Left cardiac atrium (tissue), 4 donors: ENCODE results near the gene PACRG. TPM values are rescaled to one million over a fixed set of nuclear protein-coding genes. Genes with fewer than 3 reads are reported as not detected.

Source experiments
- ATAC-seq, 2 donors: fragments of 200-7000 bp; cut with Tn5 transposase; one replicate each; pipeline ENCODE4 v1.9.1; 2020; ENCODE audit warnings: mild to moderate bottlenecking in 2 of 2, moderate library complexity in 2 of 2
- DNase-seq: peaks from one replicate; pipeline ENCODE4 v3.0.0-alpha.2; 2020
- intact Hi-C, 2 donors: fragments of 100-400 bp; cut with DNase I; formaldehyde crosslinking; loops; one replicate each; pipeline versions ENCODE4 v1.14.1 to v1.15.1; 2022 to 2023
- total RNA-seq, 2 donors: library from RNA; stranded (reverse); fragmentation: NEBNext Ultra II Directional; extraction: Animal tissue kit (Norgen Biotek cat#: 25700); gene quantifications; one replicate each; pipeline ENCODE4 v1.2.1, GENCODE V29; 2021
- donor health status: DM: no; HTN: yes; CAD: no.
- donor health status: DM: no; HTN: yes; CAD: no; lungs with severe emphysema.
- donor health status: DM: yes; HTN: yes; CAD: no.
- donor health status: Dilated cardiomyopathy.

Gene PACRG
- total RNA-seq, 2 donors from 2014 or later, result 3.2 to 4.5 TPM

DNA sequence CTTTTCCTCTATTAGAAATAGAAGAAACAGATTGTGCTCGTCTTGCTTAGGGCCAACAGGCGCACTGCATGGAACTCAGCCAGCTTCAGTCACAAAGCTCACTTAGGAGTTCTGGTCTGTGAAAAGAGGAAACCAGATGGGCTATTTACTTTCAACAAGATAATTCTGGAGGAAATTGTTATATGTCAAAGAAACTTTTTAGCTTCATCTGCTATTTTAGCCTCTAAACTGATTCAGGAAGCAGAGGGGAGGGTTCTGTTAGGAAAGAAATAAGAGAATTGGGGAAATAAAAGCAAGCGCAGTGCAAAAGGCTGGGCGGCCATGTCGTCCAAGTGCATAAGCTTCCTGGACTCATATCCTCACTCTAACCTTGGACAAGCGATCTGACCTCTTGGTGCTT, 21.5 kb upstream of the PACRG start:
- ATAC-seq, result peak; percentile 81 to 91
- DNase-seq, result peak; percentile 79
- intact Hi-C loops, result no loop called here

DNA sequence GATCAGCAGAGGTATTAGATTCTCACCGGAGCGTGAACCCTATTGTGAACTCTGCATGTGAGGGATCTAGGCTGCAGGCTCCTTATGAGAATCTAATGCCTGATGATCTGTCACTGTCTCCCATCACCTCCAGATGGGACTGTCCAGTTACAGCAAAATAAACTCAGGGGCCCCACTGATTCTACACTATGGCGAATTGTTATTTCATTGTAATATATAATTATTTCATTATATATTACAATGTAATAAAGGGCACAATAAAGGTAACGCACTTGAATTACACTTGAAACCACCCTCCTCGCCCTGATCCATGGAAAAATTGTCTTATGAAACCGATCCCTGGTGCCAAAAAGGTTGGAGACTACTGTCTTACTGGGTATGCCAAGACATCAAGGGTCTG, 18.8 kb upstream of the PACRG start:
- DNase-seq (no peak), ATAC-seq (no peak)
- intact Hi-C loops, result no loop called here

GRCh38 chr6:162709431-162709830, 18.3 kb upstream of the PACRG start:
- intact Hi-C loops, result no loop called here
- DNase-seq, result no peak
- no peak for ATAC-seq

DNA sequence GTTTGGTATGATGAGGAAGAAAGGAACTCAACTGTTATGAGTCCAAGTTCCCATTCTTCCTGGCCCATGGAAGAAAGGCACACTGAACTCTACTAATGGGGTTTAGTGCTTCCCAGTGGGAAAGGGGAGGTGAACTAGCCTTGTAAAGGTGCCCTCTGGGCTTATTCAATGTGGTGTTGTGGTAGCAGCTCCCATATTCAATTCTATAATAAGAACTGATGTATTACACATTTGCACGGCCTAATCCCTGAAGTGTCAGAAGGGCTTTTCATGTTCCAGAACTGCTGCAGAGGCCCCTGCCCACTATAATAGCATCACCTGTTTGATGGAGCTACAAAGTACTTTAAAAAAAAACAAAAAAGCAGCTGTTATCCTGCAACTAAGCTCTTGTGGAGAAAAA, 17.4 kb upstream of the PACRG start:
- intact Hi-C loops, result no loop called here
- no peak for DNase-seq
- no peak for ATAC-seq

DNA sequence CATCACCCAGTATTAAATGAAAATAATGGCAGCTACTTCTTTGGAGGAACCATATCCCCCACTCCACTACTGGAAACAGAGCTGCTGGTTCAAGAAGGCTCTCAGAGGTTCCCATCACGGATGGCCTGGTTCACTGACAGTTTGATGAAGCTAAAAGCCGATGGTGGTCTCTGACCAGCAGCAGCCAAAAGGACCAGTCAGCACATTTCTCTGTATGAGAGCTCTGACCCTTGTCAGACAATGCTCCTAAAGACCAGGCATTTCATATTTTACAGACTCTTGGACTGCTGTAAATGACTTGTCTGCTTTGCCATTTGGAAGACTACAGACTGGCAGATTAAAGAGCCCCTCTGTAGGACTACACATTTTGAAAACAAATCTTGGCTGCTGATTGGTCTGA, 16.8 kb upstream of the PACRG start:
- DNase-seq, result no peak
- intact Hi-C loops, result no loop called here
- no peak for ATAC-seq

- peak in 1 of 2 donors; percentile 63 for ATAC-seq
- intact Hi-C loops, result no loop called here
Observed at GRCh38 chr6:162711376-162711775, 16.4 kb upstream of the PACRG start.

GRCh38 chr6:162712694-162713093, 15.1 kb upstream of the PACRG start:
- intact Hi-C loops, result no loop called here
- no peak for DNase-seq
- ATAC-seq, result no peak

More at GRCh38 chr6:162711376-162711775, 16.4 kb upstream of the PACRG start:
- no peak for DNase-seq

- intact Hi-C loops, result no loop called here
- DNase-seq, result no peak
Observed at GRCh38 chr6:162713974-162714780, 13.6 kb upstream of the PACRG start.

GRCh38 chr6:162715601-162716000, 12.2 kb upstream of the PACRG start:
- ATAC-seq, result no peak

More at GRCh38 chr6:162713974-162714780, 13.6 kb upstream of the PACRG start:
- ATAC-seq, result no peak

GRCh38 chr6:162719528-162719927, 8.2 kb upstream of the PACRG start:
- no peak for ATAC-seq
- no peak for DNase-seq
- intact Hi-C loops, result no loop called here

More at GRCh38 chr6:162715601-162716000, 12.2 kb upstream of the PACRG start:
- intact Hi-C loops, result no loop called here
- DNase-seq, result no peak

- intact Hi-C loops, result loop anchor here in 1 of 2 donors (10.0 kb wide), 1 partner anchor 537 kb away; no protein-coding TSS in a partner anchor
- DNase-seq, result no peak
- ATAC-seq, result peak in 1 of 2 donors; percentile 18
Observed at GRCh38 chr6:162721404-162721687, 6.4 kb upstream of the PACRG start.

DNA sequence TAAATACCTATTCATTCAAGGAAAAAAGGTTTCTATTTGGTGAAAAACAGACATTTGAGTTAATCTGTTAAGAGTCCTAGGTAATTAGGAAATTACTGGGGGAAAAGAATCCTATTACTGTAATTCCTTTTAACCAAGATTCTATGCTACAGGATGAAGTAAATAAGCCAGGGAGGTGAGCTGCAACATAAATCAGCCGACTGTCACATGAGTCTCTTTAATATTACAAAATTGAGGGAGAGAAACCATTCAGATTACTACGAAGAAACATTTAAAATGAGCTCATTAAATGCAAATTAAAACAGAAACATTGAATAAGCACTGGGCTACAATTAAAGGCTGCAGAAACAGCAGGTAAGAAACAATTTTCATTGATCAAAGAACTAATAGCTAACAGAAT, 5.5 kb upstream of the PACRG start:
- DNase-seq, result no peak
- intact Hi-C loops, result loop anchor here in 1 of 2 donors (10.0 kb wide), 1 partner anchor 537 kb away; no protein-coding TSS in a partner anchor
- no peak for ATAC-seq

DNA sequence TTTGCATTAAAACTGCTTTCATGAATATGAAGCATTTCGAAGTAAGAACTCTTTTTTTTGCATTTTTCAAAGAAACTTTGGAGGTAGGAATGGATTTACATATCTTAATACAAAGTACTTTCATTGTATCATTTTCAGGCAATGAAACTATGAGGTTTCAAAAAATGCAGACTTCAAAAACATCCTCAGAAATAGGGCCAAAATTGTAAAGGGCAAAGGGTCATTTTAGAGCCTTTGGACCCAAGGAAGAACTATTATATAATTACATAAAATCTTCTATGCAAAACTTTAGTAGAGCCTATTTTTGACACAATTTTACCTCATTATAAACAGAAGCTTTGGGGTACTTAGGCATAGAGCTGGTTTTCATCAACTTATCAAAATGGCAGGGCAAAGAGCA, 5.1 kb upstream of the PACRG start:
- DNase-seq (no peak), ATAC-seq (no peak)
- intact Hi-C loops, result loop anchor here in 1 of 2 donors (10.0 kb wide), 1 partner anchor 538 kb away; no protein-coding TSS in a partner anchor

GRCh38 chr6:162726947-162727321, 840 bp upstream of the PACRG start:
- no peak for DNase-seq
- peak; percentile 13 to 33 for ATAC-seq
- intact Hi-C loops, result loop anchor here in 1 of 2 donors (10.0 kb wide), 1 partner anchor 542 kb away; no protein-coding TSS in a partner anchor

GRCh38 chr6:162728197-162728596, 423 bp downstream of the PACRG start:
- ATAC-seq, result no peak
- no peak for DNase-seq
- intact Hi-C loops, result loop anchor here in 1 of 2 donors (10.0 kb wide), 1 partner anchor 543 kb away; no protein-coding TSS in a partner anchor

- ATAC-seq (no peak), DNase-seq (no peak)
- intact Hi-C loops, result loop anchor here in 1 of 2 donors (10.0 kb wide), 1 partner anchor 544 kb away; no protein-coding TSS in a partner anchor
Observed at GRCh38 chr6:162728706-162729105, 932 bp downstream of the PACRG start.

- intact Hi-C loops, result no loop called here
- DNase-seq, result no peak
- ATAC-seq, result no peak
Observed at GRCh38 chr6:162730502-162730901, 2.7 kb downstream of the PACRG start.

GRCh38 chr6:162733489-162733888, 5.7 kb downstream of the PACRG start:
- no peak for ATAC-seq

GRCh38 chr6:162736961-162737360, 9.2 kb downstream of the PACRG start:
- DNase-seq (no peak), ATAC-seq (no peak)
- intact Hi-C loops, result loop anchor here in 1 of 2 donors (5.0 kb wide), 1 partner anchor 295 kb away; no protein-coding TSS in a partner anchor

More at GRCh38 chr6:162733489-162733888, 5.7 kb downstream of the PACRG start:
- intact Hi-C loops, result no loop called here
- no peak for DNase-seq

GRCh38 chr6:162750776-162751175, 23.0 kb downstream of the PACRG start:
- ATAC-seq (no peak), DNase-seq (no peak)
- intact Hi-C loops, result no loop called here
